Adrenal gland (tissue), 12 donors: ENCODE results near the gene MAX. TPM values are rescaled to one million over a fixed set of nuclear protein-coding genes. Genes with fewer than 3 reads are reported as not detected.

ENCODE experiments used
- DNase-seq, 7 donors: peaks; one replicate each; pipeline ENCODE4 v3.0.0-alpha.2; 2019 to 2020
- H3K27ac ChIP-seq, 5 donors: fragments of 200-600 bp; sonication (generic) in 4 of 5; 1 replicate in 3 of 5; 2 replicates in 2 of 5; pipeline versions ENCODE4 v1.5.1 to v1.8.0; 2016 to 2020; ENCODE audit warnings: mild to moderate bottlenecking in 1 of 5
- H3K27me3 ChIP-seq: fragments of 200-600 bp; 2 replicates; pipeline ENCODE4 v1.8.0; 2021
- H3K36me3 ChIP-seq, 2 donors: fragments of 200-600 bp; replicated peaks in 1 of 2; 1 replicate in 1 of 2; 2 replicates in 1 of 2; pipeline versions ENCODE4 v1.5.1 to v1.8.0; 2018 to 2022
- H3K4me1 ChIP-seq, 2 donors: fragments of 200-600 bp; replicated peaks in 1 of 2; 1 replicate in 1 of 2; 2 replicates in 1 of 2; pipeline versions ENCODE4 v1.5.1 to v1.8.0; 2018 to 2021
- H3K4me3 ChIP-seq, 4 donors: fragments of 200-600 bp; sonication (generic) in 3 of 4; one replicate each; pipeline ENCODE4 v1.5.1; 2016 to 2018
- H3K9me3 ChIP-seq, 3 donors: fragments of 200-600 bp; sonication (generic) in 1 of 3; replicated peaks in 1 of 3; 1 replicate in 2 of 3; 2 replicates in 1 of 3; pipeline versions ENCODE4 v1.5.1 to v1.8.0; 2016 to 2021
- CTCF ChIP-seq, 6 experiments: fragments of 450-650 bp in 4 of 6; fragments of 200-600 bp in 2 of 6; sonication (generic) in 1 of 6; IDR thresholded peaks; 1 replicate in 5 of 6; 2 replicates in 1 of 6; pipeline versions ENCODE4 v1.5.1 to v1.8.0; 2016 to 2021; ENCODE audit warnings: antibody characterized with exemption in 6 of 6, mild to moderate bottlenecking in 2 of 6, moderate library complexity in 1 of 6
- POLR2A ChIP-seq, 2 donors: fragments of 450-650 bp; IDR thresholded peaks; one replicate each; pipeline ENCODE4 v1.6.1; 2017; ENCODE audit warnings: antibody characterized with exemption in 2 of 2, mild to moderate bottlenecking in 2 of 2, moderate library complexity in 1 of 2
- WGBS, 4 donors: extraction: QIAGEN DNeasy Blood & Tissue Kit in 2 of 4; methylation state at CpG; one replicate each; pipeline versions ENCODE4 v1.1.5 to v1.1.7; 2013 to 2017; 5-methylcytosine and 5-hydroxymethylcytosine counted together
- intact Hi-C, 2 donors: fragments of 100-400 bp; cut with DNase I; formaldehyde crosslinking; loops; one replicate each; pipeline versions ENCODE4 v1.14.1 to v1.15.0; 2022 to 2023
- polyA plus RNA-seq, 3 donors: library from polyadenylated mRNA; stranded (reverse); fragments of 200-250 nt in 2 of 3; fragments of 350-450 nt in 1 of 3; fragmentation: Illumina TruSeq in 1 of 3; extraction: RNeasy Lipid Tissue Mini Kit (QIAGEN cat#74804) in 1 of 3; gene quantifications; one replicate each; pipeline ENCODE4 v1.2.3, GENCODE V29; 2013 to 2014
- total RNA-seq, 9 donors: library from RNA; depleted of rRNA in 4 of 9; stranded (reverse); fragments of >200 nt in 4 of 9; fragments of 120-200 nt in 1 of 9; fragmentation: NEBNext Ultra II Directional in 1 of 9; extraction: Animal tissue kit (Norgen Biotek cat#: 25700) in 1 of 9; gene quantifications; one replicate each; pipeline versions ENCODE4 v1.1.0 to v1.2.4, GENCODE V29; 2013 to 2023
- donor health status: healthy with polysubstance abuse.
- donor health status: Bipolar disorder and iron deficiency.
- donor health status: DM: yes; HTN: yes; CAD: no.
- donor health status: DM: no; HTN: no; CAD: no.
- donor health status: DM: no; HTN: no; CAD: no.
- donor health status: DM: yes; HTN: yes; CAD: no.

MAX gene
- total and polyA plus RNA-seq, 12 donors: 31.5 to 114 (median 55.2) TPM

- no peak overlapping the region for H3K4me3 ChIP-seq
- H3K4me1 ChIP-seq: no peaks in the 10 kb centered on the region
- WGBS, 4 donors: 77 to 100% (median 85%) methylated on average over 3 to 23 of the region's 23 CpGs
- H3K9me3 ChIP-seq: no peaks in the 10 kb centered on the region
- no peak for DNase-seq
- H3K27ac ChIP-seq: no peak overlapping the region
- intact Hi-C loops: no loop called here
- no peak for TF ChIP-seq POLR2A (IDR thresholded peaks at IDR 0.05)
- TF ChIP-seq CTCF (IDR thresholded peaks at IDR 0.05): no peak
- H3K36me3 ChIP-seq: peaks cover 0 to 16% of the 10 kb centered on the region in 2 donors
- H3K27me3 ChIP-seq: no peaks in the 10 kb centered on the region
Measured at GRCh38 chr14:65054471-65055085, 47.7 kb downstream of the MAX start.

GRCh38 chr14:65053466-65053865 lies 48.9 kb downstream of the MAX start:
- DNase-seq: no peak
- WGBS, 4 donors: 81 to 92% (median 87%) methylated on average over 3 of the region's 3 CpGs
- intact Hi-C loops: no loop called here
- TF ChIP-seq CTCF (IDR thresholded peaks at IDR 0.05) (no peak), POLR2A (IDR thresholded peaks at IDR 0.05) (no peak)
- no peak overlapping the region for H3K4me3 ChIP-seq
- H3K27ac ChIP-seq: no peak overlapping the region
- no peaks in the 10 kb centered on the region for H3K27me3 ChIP-seq
- H3K4me1 ChIP-seq: no peaks in the 10 kb centered on the region
- peaks cover 0 to 16% of the 10 kb centered on the region in 2 donors for H3K36me3 ChIP-seq
- H3K9me3 ChIP-seq: no peaks in the 10 kb centered on the region

GRCh38 chr14:65052832-65053231 lies 49.5 kb downstream of the MAX start:
- no peak for TF ChIP-seq POLR2A (IDR thresholded peaks at IDR 0.05)
- WGBS, 4 donors: 68 to 82% (median 77%) methylated on average over 4 of the region's 4 CpGs
- Histone ChIP-seq H3K27ac (no peak overlapping the region), H3K4me1 (peaks cover 0 to 3% of the 10 kb centered on the region in 2 donors), H3K9me3 (no peaks in the 10 kb centered on the region), H3K27me3 (no peaks in the 10 kb centered on the region), H3K36me3 (peaks cover 0 to 16% of the 10 kb centered on the region in 2 donors), H3K4me3 (no peak overlapping the region)
- DNase-seq: no peak
- intact Hi-C loops: no loop called here

GRCh38 chr14:65045709-65046108 lies 56.6 kb downstream of the MAX start:
- peak in 1 of 7 donors; percentile 12 for DNase-seq
- WGBS, 4 donors: 88 to 92% (median 90%) methylated on average over 4 of the region's 4 CpGs
- Histone ChIP-seq H3K4me3 (no peak overlapping the region), H3K27ac (no peak overlapping the region), H3K9me3 (no peaks in the 10 kb centered on the region), H3K4me1 (peaks cover 0 to 7% of the 10 kb centered on the region in 2 donors), H3K36me3 (peaks cover 0 to 25% of the 10 kb centered on the region in 2 donors), H3K27me3 (no peaks in the 10 kb centered on the region)
- intact Hi-C loops: no loop called here
- no peak for TF ChIP-seq CTCF (IDR thresholded peaks at IDR 0.05)
- TF ChIP-seq POLR2A (IDR thresholded peaks at IDR 0.05): no peak

- Histone ChIP-seq H3K27ac (peak overlapping the region in 1 of 5 donors; percentile 33), H3K4me3 (no peak overlapping the region), H3K9me3 (no peaks in the 10 kb centered on the region), H3K36me3 (peaks cover 0 to 25% of the 10 kb centered on the region in 2 donors), H3K4me1 (peaks cover 0 to 7% of the 10 kb centered on the region in 2 donors), H3K27me3 (no peaks in the 10 kb centered on the region)
- 81 to 93% (median 92%) methylated on average over 5 of the region's 5 CpGs for WGBS, 4 donors
- TF ChIP-seq POLR2A (IDR thresholded peaks at IDR 0.05) (no peak), CTCF (IDR thresholded peaks at IDR 0.05) (no peak)
- intact Hi-C loops: no loop called here
- no peak for DNase-seq
Measured at GRCh38 chr14:65045006-65045405, 57.3 kb downstream of the MAX start.
